SU-DHL-6 (cell line): ENCODE results near the gene NUDT19.

Experiments
- H2AFZ ChIP-seq: fragments of 200-600 bp; sonication (generic); 2 replicates; pipeline ENCODE4 v1.6.1; 2014; ENCODE audit warnings: low read depth, mild to moderate bottlenecking, moderate library complexity, mixed read lengths, antibody characterized with exemption, low read length; ENCODE audit not compliant: severe bottlenecking
- H3F3A ChIP-seq: fragments of 200-600 bp; shearing (Covaris generic); 2 replicates; pipeline ENCODE4 v1.6.0; 2016; ENCODE audit warnings: antibody characterized with exemption, mild to moderate bottlenecking; ENCODE audit not compliant: insufficient read depth
- H3K27ac ChIP-seq: fragments of 200-600 bp; sonication (generic); 2 replicates; pipeline ENCODE4 v1.5.1; 2016; ENCODE audit warnings: low read depth, mild to moderate bottlenecking, low read length, moderate library complexity, mixed read lengths
- H3K27me3 ChIP-seq: fragments of 200-600 bp; sonication (generic), shearing (Covaris generic); 2 replicates; pipeline ENCODE4 v1.6.0; 2014; ENCODE audit warnings: mild to moderate bottlenecking, low read length
- H3K36me3 ChIP-seq: fragments of 200-600 bp; sonication (generic); 2 replicates; pipeline ENCODE4 v1.6.1; 2014; ENCODE audit warnings: mild to moderate bottlenecking, low read length, mixed read lengths
- H3K4me2 ChIP-seq: fragments of 300-600, 200-600 bp; shearing (Covaris generic), sonication (generic); 2 replicates; pipeline ENCODE4 v1.6.0; 2014; ENCODE audit warnings: low read length, low read depth, mild to moderate bottlenecking; ENCODE audit not compliant: poor library complexity, severe bottlenecking
- H3K4me3 ChIP-seq: fragments of 200-600 bp; sonication (generic); 2 replicates; pipeline ENCODE4 v1.5.1; 2014; ENCODE audit warnings: antibody characterized with exemption, low read length, mild to moderate bottlenecking, mixed read lengths; ENCODE audit not compliant: insufficient read depth, poor library complexity, severe bottlenecking
- H3K79me2 ChIP-seq: fragments of 200-600 bp; sonication (generic); 2 replicates; pipeline ENCODE4 v1.6.1; 2014; ENCODE audit warnings: mild to moderate bottlenecking, low read length, moderate library complexity; ENCODE audit not compliant: insufficient read depth
- H3K9ac ChIP-seq: fragments of 200-600 bp; sonication (generic); 2 replicates; pipeline ENCODE4 v1.7.0; 2014; ENCODE audit warnings: mild to moderate bottlenecking, low read length
- H3K9me2 ChIP-seq: fragments of 200-600 bp; sonication (generic); replicated peaks from 2 replicates; pipeline ENCODE4 v1.6.1; 2014; ENCODE audit warnings: low read length; ENCODE audit not compliant: insufficient read depth
- H3K9me3 ChIP-seq: fragments of 200-600 bp; sonication (generic); 2 replicates; pipeline ENCODE4 v1.6.1; 2014; ENCODE audit warnings: low read length, mixed read lengths; ENCODE audit not compliant: insufficient read depth
- H4K20me1 ChIP-seq: fragments of 200-600 bp; sonication (generic); 2 replicates; pipeline ENCODE4 v1.6.1; 2014; ENCODE audit warnings: low read depth, mild to moderate bottlenecking, antibody characterized with exemption, low read length, moderate library complexity, mixed read lengths
- CTCF ChIP-seq: fragments of 200-600 bp; sonication (generic); IDR thresholded peaks from one replicate; pipeline ENCODE4 v1.5.1; 2017; ENCODE audit warnings: antibody characterized with exemption, mild to moderate bottlenecking, low read length, moderate library complexity; ENCODE audit not compliant: insufficient read depth, poor library complexity, severe bottlenecking
- EZH2phosphoT487 ChIP-seq: fragments of 200-600 bp; sonication (generic), shearing (Covaris generic); conservative IDR thresholded peaks from 2 replicates; pipeline ENCODE4 v1.6.1; 2018; ENCODE audit warnings: mild to moderate bottlenecking, antibody characterized with exemption, low read length, moderate library complexity, mixed read lengths

Gene NUDT19

GRCh38 chr19:32674153-32674930 lies 17.3 kb upstream of the NUDT19 start:
- Histone ChIP-seq H3K4me3 (peak overlapping the region; percentile 85), H4K20me1 (peaks cover 13% of the 10 kb centered on the region; the same call in 1 of the 2 replicates), H3K4me2 (peak overlapping the region; percentile 63), H3K36me3 (no peaks in the 10 kb centered on the region), H2AFZ (peak overlapping the region; percentile 37), H3F3A (no peaks in the 10 kb centered on the region), H3K9me2 (no peaks in the 10 kb centered on the region), H3K79me2 (peaks cover 55% of the 10 kb centered on the region), H3K27ac (peak overlapping the region; percentile 38), H3K27me3 (no peaks in the 10 kb centered on the region), H3K9me3 (no peaks in the 10 kb centered on the region), H3K9ac (peak overlapping the region; percentile 81)
- TF ChIP-seq CTCF (no peak), EZH2phosphoT487 (no peak)

GRCh38 chr19:32674931-32675719 lies 16.5 kb upstream of the NUDT19 start, which contains the start of gene ANKRD27:
TSS of gene ANKRD27 (minus strand) at chr19:32675180. CDS start at chr19:32659015, 16,165 bp downstream.
- Histone ChIP-seq H3K27ac (peak within 1 kb of the TSS; percentile 38), H2AFZ (peak within 1 kb of the TSS; percentile 71), H3K9me3 (no peaks in the 10 kb centered on the region), H3K79me2 (peaks cover 48% of the 10 kb centered on the region), H4K20me1 (peaks cover 13% of the 10 kb centered on the region; the same call in 1 of the 2 replicates), H3K9me2 (no peaks in the 10 kb centered on the region), H3K27me3 (no peaks in the 10 kb centered on the region), H3K4me2 (peak within 1 kb of the TSS; percentile 68), H3K36me3 (no peaks in the 10 kb centered on the region), H3F3A (no peaks in the 10 kb centered on the region), H3K4me3 (peak within 1 kb of the TSS; percentile 85), H3K9ac (peak within 1 kb of the TSS; percentile 81)
- TF ChIP-seq CTCF (no peak), EZH2phosphoT487 (no peak)

- H3K36me3 ChIP-seq = no peaks in the 10 kb centered on the region
- H3K9me2 ChIP-seq = no peaks in the 10 kb centered on the region
- peaks cover 13% of the 10 kb centered on the region; the same call in 1 of the 2 replicates for H4K20me1 ChIP-seq
- H3K4me2 ChIP-seq = peak within 1 kb of the TSS; percentile 68
- H3K27ac ChIP-seq = peak within 1 kb of the TSS; percentile 38
- H3F3A ChIP-seq = no peaks in the 10 kb centered on the region
- peak within 1 kb of the TSS; percentile 85 for H3K4me3 ChIP-seq
- H3K9ac ChIP-seq = peak within 1 kb of the TSS; percentile 81
- no peaks in the 10 kb centered on the region for H3K9me3 ChIP-seq
- peak within 1 kb of the TSS; percentile 71 for H2AFZ ChIP-seq
- no peak for TF ChIP-seq CTCF
- no peak for TF ChIP-seq EZH2phosphoT487
- H3K27me3 ChIP-seq = no peaks in the 10 kb centered on the region
- peaks cover 42% of the 10 kb centered on the region for H3K79me2 ChIP-seq
Measured at GRCh38 chr19:32675720-32676185, 15.9 kb upstream of the NUDT19 start, which contains the start of gene RGS9BP. TSS of gene RGS9BP (plus strand) at chr19:32675848. CDS start at chr19:32676264, 416 bp downstream.
